K562 (cell line): ENCODE results near the gene TAF12. TPM values are rescaled to one million over a fixed set of nuclear protein-coding genes. Genes with fewer than 3 reads are reported as not detected.
A peak's percentile ranks its signal among the peaks of the same experiment; 100 is the strongest.

ENCODE experiments used
- GTF2F1 ChIP-seq: IDR thresholded peaks from 2 replicates; pipeline ENCODE4 v1.6.1; 2011; ENCODE audit warnings: low read depth, low read length, improper control_type of control experiment
- HEY1 ChIP-seq: fragments of 250-450 bp; sonication (Bioruptor Pico); IDR thresholded peaks from 2 replicates; pipeline ENCODE4 v1.5.0; 2020; ENCODE audit warnings: mild to moderate bottlenecking, moderate library complexity, borderline replicate concordance
- ILF3 ChIP-seq: fragments of 450-650 bp; IDR thresholded peaks from 2 replicates; pipeline ENCODE4 v1.6.1; 2018; ENCODE audit warnings: antibody characterized with exemption, mild to moderate bottlenecking, moderate library complexity, borderline replicate concordance
- IRF2 ChIP-seq: sonication (generic); formaldehyde crosslinking; IDR thresholded peaks from 2 replicates; pipeline ENCODE4 v1.8.1; 2022; ENCODE audit warnings: mild to moderate bottlenecking, missing genetic modification reagents
- MITF ChIP-seq: IDR thresholded peaks from 2 replicates; pipeline ENCODE4 v1.6.1; 2014; ENCODE audit warnings: antibody characterized with exemption
- NONO ChIP-seq, 2 experiments: fragments of 200-400 bp in 1 of 2; fragments of 450-650 bp in 1 of 2; formaldehyde crosslinking in 1 of 2; IDR thresholded peaks; 2 replicates each; pipeline ENCODE4 v1.6.1; 2017; ENCODE audit warnings: low read depth in 2 of 2, mild to moderate bottlenecking in 2 of 2, moderate library complexity in 2 of 2, low read length in 1 of 2
- RBM34 ChIP-seq: fragments of 200-400 bp; formaldehyde crosslinking; IDR thresholded peaks from 2 replicates; pipeline ENCODE4 v1.6.1; 2018; ENCODE audit warnings: low read length, borderline replicate concordance; ENCODE audit not compliant: insufficient read depth
- RREB1 ChIP-seq: fragments of 250-450 bp; sonication (Bioruptor Pico); IDR thresholded peaks from 2 replicates; pipeline ENCODE4 v1.4.0; 2020
- SMARCA5 ChIP-seq: fragments of 450-650 bp; IDR thresholded peaks from 2 replicates; pipeline ENCODE4 v1.6.1; 2016
- WHSC1 ChIP-seq: IDR thresholded peaks from one replicate; pipeline ENCODE4 v1.6.1; 2012; ENCODE audit warnings: low read length, control low read depth, inconsistent platforms
- ZBTB11 ChIP-seq, 3 experiments: fragments of 200-800 bp in 1 of 3; fragments of 250-450 bp in 1 of 3; fragments of 450-650 bp in 1 of 3; sonication (Bioruptor Pico) in 1 of 3; sonication (Bioruptor generic) in 1 of 3; formaldehyde crosslinking in 1 of 3; IDR thresholded peaks; 2 replicates each; pipeline versions ENCODE4 v1.6.1 to v1.8.0; 2016 to 2022; ENCODE audit warnings: mild to moderate bottlenecking in 2 of 3, missing genetic modification characterization in 2 of 3, missing compliant biosample characterization in 1 of 3, moderate library complexity in 1 of 3
- ZBTB5 ChIP-seq: fragments of 450-650 bp; IDR thresholded peaks from 2 replicates; pipeline ENCODE4 v1.6.1; 2017; ENCODE audit warnings: antibody characterized with exemption
- ZNF408 ChIP-seq: fragments of 250-450 bp; sonication (Bioruptor Pico); IDR thresholded peaks from 2 replicates; pipeline ENCODE4 v1.4.0; 2020; ENCODE audit warnings: low read depth, mild to moderate bottlenecking, moderate library complexity
- polyA plus RNA-seq, 8 experiments: library from polyadenylated mRNA; depleted of rRNA in 4 of 8; stranded (reverse) in 5 of 8; unstranded in 3 of 8; fragments of >200 nt; fragmentation: Nextera tagmentation in 2 of 8; fragmentation: Illumina TruSeq in 1 of 8; extraction: Ambion mirVana in 2 of 8; extraction: Trizol in 1 of 8; gene quantifications; 2 replicates each; pipeline versions ENCODE4 v1.2.1 to v1.2.3, GENCODE V29; 2011 to 2014; ENCODE audit warnings: inconsistent platforms in 1 of 8, missing spikeins in 1 of 8
- total RNA-seq, 7 experiments: library from RNA; depleted of rRNA in 6 of 7; stranded (reverse); fragments of >200 nt in 6 of 7; fragmentation: Illumina TruSeq in 2 of 7; extraction: Trizol in 2 of 7; gene quantifications; 2 replicates each; pipeline versions ENCODE4 v1.2.1 to v1.2.3, GENCODE V29; 2011 to 2021; ENCODE audit warnings: low replicate concordance in 1 of 7

Gene TAF12
- total and polyA plus RNA-seq, 9 of the 15 experiments (the other 6 are each of a cell fraction or from before 2014, with no cell fraction given) = 31.6 to 89.0 (median 50.5) TPM

- TF ChIP-seq ZBTB11 (CRISPR knock-in tag; IDR thresholded peaks at IDR 0.05) (peak in 1 of 3 experiments; percentile 80; a peak in 3 of 6 replicates), RREB1 (peak; percentile 88; the same call in 1 of the 2 replicates), ZBTB5 (no peak), GTF2F1 (peak; percentile 100), ILF3 (peak; percentile 100), RBM34 (no peak), MITF (peak; percentile 73), WHSC1 (no peak), ZNF408 (0 out of 2 replicates have a peak, but pooled peaks have one; percentile 62), HEY1 (CRISPR knock-in tag) (peak; percentile 98), NONO (IDR thresholded peaks at IDR 0.05; ENCODE audit: low read depth in 2 of 2, low read length in 1 of 2) (peak; percentile 94 to 99), SMARCA5 (no peak), IRF2 (CRISPR knock-in tag) (no peak; the same call in 1 of the 2 replicates)
Observed at GRCh38 chr1:28648474-28649198, 5.8 kb upstream of the TAF12 start, which contains the start of gene RNU11 (continued).
